ENCODE results near the gene TMEM255B.

Gene TMEM255B

GRCh38 chr13:113736258-113736731 lies 22.7 kb upstream of the TMEM255B start:
- TF ChIP-seq CTCF (conservative IDR thresholded peaks at IDR 0.05) (no peak), ZFX (IDR thresholded peaks at IDR 0.05) (no peak)
- H3K27ac ChIP-seq, result no peak overlapping the region

- TF ChIP-seq CTCF (conservative IDR thresholded peaks at IDR 0.05), result no peak
- no peak for TF ChIP-seq ZFX (IDR thresholded peaks at IDR 0.05)
- H3K27ac ChIP-seq, result no peak overlapping the region
These were observed 21.2 kb upstream of the TMEM255B start for GRCh38 chr13:113737803-113738202.

GRCh38 chr13:113739527-113740285 lies 19.3 kb upstream of the TMEM255B start:
- no peak overlapping the region for H3K27ac ChIP-seq
- TF ChIP-seq ZFX (IDR thresholded peaks at IDR 0.05) (no peak), CTCF (conservative IDR thresholded peaks at IDR 0.05) (no peak)

- no peak overlapping the region for H3K27ac ChIP-seq
- TF ChIP-seq ZFX (IDR thresholded peaks at IDR 0.05), result no peak
- TF ChIP-seq CTCF (conservative IDR thresholded peaks at IDR 0.05), result no peak
These were observed 18.8 kb upstream of the TMEM255B start for GRCh38 chr13:113740286-113740556.

- TF ChIP-seq ZFX (IDR thresholded peaks at IDR 0.05) (no peak), CTCF (conservative IDR thresholded peaks at IDR 0.05) (no peak)
- H3K27ac ChIP-seq, result no peak overlapping the region
These were observed 18.4 kb upstream of the TMEM255B start for GRCh38 chr13:113740661-113741060.

- no peak overlapping the region for H3K27ac ChIP-seq
- no peak for TF ChIP-seq CTCF (conservative IDR thresholded peaks at IDR 0.05)
- TF ChIP-seq ZFX (IDR thresholded peaks at IDR 0.05), result no peak
These were observed 17.8 kb upstream of the TMEM255B start for GRCh38 chr13:113741191-113741668.

- TF ChIP-seq ZFX (IDR thresholded peaks at IDR 0.05), result no peak
- no peak overlapping the region for H3K27ac ChIP-seq
These were observed 17.0 kb upstream of the TMEM255B start for GRCh38 chr13:113742000-113742441.
